ENCODE measurements around the gene TPRG1L.

The TPRG1L gene

GRCh38 chr1:3601743-3602142 is 23.1 kb upstream of the TPRG1L start:
- TF ChIP-seq PBX3 (CRISPR knock-in tag; IDR thresholded peaks at IDR 0.05): no peak
- no peak for TF ChIP-seq KLF1 (tag by site-specific recombination; IDR thresholded peaks at IDR 0.05)
- TF ChIP-seq RBAK (tag by site-specific recombination; IDR thresholded peaks at IDR 0.05): no peak
- TF ChIP-seq ZNF776 (tag by site-specific recombination; IDR thresholded peaks at IDR 0.05; ENCODE audit: borderline replicate concordance): no peak
- no peak for TF ChIP-seq KLF8 (tag by site-specific recombination; IDR thresholded peaks at IDR 0.05)
- TF ChIP-seq ZNF639 (tag by site-specific recombination; IDR thresholded peaks at IDR 0.05): no peak
- TF ChIP-seq ZNF398 (tag by site-specific recombination; IDR thresholded peaks at IDR 0.05): no peak
- no peak for TF ChIP-seq GLI4 (tag by site-specific recombination; IDR thresholded peaks at IDR 0.05)
- no peak for TF ChIP-seq ZNF37A (tag by site-specific recombination; IDR thresholded peaks at IDR 0.05)
- no peak for TF ChIP-seq ZNF664 (tag by site-specific recombination; IDR thresholded peaks at IDR 0.05)
- TF ChIP-seq ZNF518A (tag by site-specific recombination; conservative IDR thresholded peaks at IDR 0.05; ENCODE audit: low read depth): no peak
- TF ChIP-seq ZBTB7A (tag by site-specific recombination; IDR thresholded peaks at IDR 0.05; ENCODE audit: low read depth): no peak
- no peak for TF ChIP-seq ZNF175 (tag by site-specific recombination; IDR thresholded peaks at IDR 0.05)
- no peak for TF ChIP-seq ZNF16 (tag by site-specific recombination; IDR thresholded peaks at IDR 0.05; ENCODE audit: low read depth)
- TF ChIP-seq ZNF19 (tag by site-specific recombination; IDR thresholded peaks at IDR 0.05; ENCODE audit: low read depth): no peak
- no peak for TF ChIP-seq ZNF274 (IDR thresholded peaks at IDR 0.05; ENCODE audit: low read length)
- TF ChIP-seq ZNF274 (tag by site-specific recombination; IDR thresholded peaks at IDR 0.05; ENCODE audit: borderline replicate concordance): no peak
- no peak for TF ChIP-seq ZNF426 (tag by site-specific recombination; IDR thresholded peaks at IDR 0.05)
- no peak for TF ChIP-seq YY2 (tag by site-specific recombination; IDR thresholded peaks at IDR 0.05)
- Histone ChIP-seq H3K4me3 (ENCODE audit: low read depth, low read length) (no peak overlapping the region), H3K4me1 (ENCODE audit: control insufficient read depth, insufficient read depth, low read length) (no peaks in the 10 kb centered on the region), H3K27ac (ENCODE audit: extremely low read depth, low read depth, low read length) (no peak overlapping the region), H3K9me3 (ENCODE audit: control insufficient read depth, insufficient read depth, low read depth, low read length) (no peaks in the 10 kb centered on the region), H3K36me3 (ENCODE audit: control insufficient read depth in 2 of 2, insufficient read depth in 1 of 2, low read length in 2 of 2) (no peaks in the 10 kb centered on the region)
- POLR2A ChIA-PET: no interaction called here
- CTCF ChIA-PET: interaction anchor here (1.0 to 1.7 kb wide), 3 partner anchors 10 to 37 kb away, joined by 5 to 6 read pairs (median 5); no protein-coding TSS in a partner anchor
